HCT116 (cell line): ENCODE measurements around the gene ADAM17. TPM values are rescaled to one million over a fixed set of nuclear protein-coding genes. Genes with fewer than 3 reads are reported as not detected.

Experiments
- ATAC-seq: fragments of 200-7000 bp; cut with Tn5 transposase; 2 replicates; pipeline ENCODE4 v1.9.1; 2020; ENCODE audit warnings: mild to moderate bottlenecking, moderate library complexity
- BruUV-seq: library from RNA; stranded (reverse); fragments of 400-500 nt; replicated peaks from 2 replicates; lab custom pipeline; 2021; lab: Mats Ljungman, UMichigan
- CTCF ChIA-PET: fragments of 300-600 bp; sonication (Branson Sonifier 250); formaldehyde crosslinking; loops from one replicate; lab custom pipeline; 2021; ENCODE audit warnings: antibody characterized with exemption; lab: Charles Lee
- POLR2A ChIA-PET: fragments of 300-600, 350-600 bp; sonication (Branson Sonifier 250); formaldehyde crosslinking; loops from one replicate; lab custom pipeline; 2021; ENCODE audit warnings: antibody characterized with exemption; lab: Charles Lee
- RAD21 ChIA-PET, 2 experiments: fragments of 300-600 bp; sonication (Branson Sonifier 250); formaldehyde crosslinking; loops; one replicate each; lab custom pipeline; 2023; ENCODE audit warnings: low total read pairs in 2 of 2; ENCODE audit not compliant: uncharacterized antibody in 2 of 2, unreplicated experiment in 2 of 2, low non-redundant PET in 1 of 2; lab: Charles Lee
- DNase-seq: peaks from one replicate; pipeline ENCODE4 v3.0.0-alpha.2; 2010; ENCODE audit warnings: low read depth, low spot score
- H2AFZ ChIP-seq: fragments of 200-600 bp; shearing (Covaris generic), sonication (generic); 2 replicates; pipeline ENCODE4 v1.6.1; 2017; ENCODE audit warnings: low read depth, mixed run types, mixed read lengths, antibody characterized with exemption, low read length; ENCODE audit not compliant: poor library complexity, severe bottlenecking
- H3K27ac ChIP-seq: 2 replicates; pipeline ENCODE4 v1.5.1; 2012; ENCODE audit warnings: low read depth, low read length
- H3K27me3 ChIP-seq: fragments of 200-600 bp; sonication (generic); 2 replicates; pipeline ENCODE4 v1.6.1; 2016; ENCODE audit warnings: mixed run types, low read length, mixed read lengths; ENCODE audit not compliant: insufficient read depth
- H3K36me3 ChIP-seq, 2 experiments: fragments of 200-500 bp in 1 of 2; fragments of 200-600 bp in 1 of 2; sonication (Bioruptor generic) in 1 of 2; sonication (generic) in 1 of 2; 2 replicates each; pipeline versions ENCODE4 v1.5.1 to v1.6.1; 2014 to 2016; ENCODE audit warnings: low read length in 2 of 2, inconsistent platforms in 1 of 2, mixed read lengths in 1 of 2, mixed run types in 1 of 2; ENCODE audit not compliant: insufficient read depth in 2 of 2, control insufficient read depth in 1 of 2
- H3K4me1 ChIP-seq, 2 experiments: fragments of 200-600 bp in 1 of 2; sonication (generic) in 1 of 2; 2 replicates each; pipeline versions ENCODE4 v1.5.1 to v1.6.1; 2012 to 2017; ENCODE audit warnings: low read length in 2 of 2, inconsistent platforms in 1 of 2, mild to moderate bottlenecking in 1 of 2, mixed read lengths in 1 of 2, mixed run types in 1 of 2, moderate library complexity in 1 of 2; ENCODE audit not compliant: insufficient read depth in 2 of 2, control insufficient read depth in 1 of 2
- H3K4me2 ChIP-seq: fragments of 200-600 bp; sonication (generic); 2 replicates; pipeline ENCODE4 v1.6.1; 2017; ENCODE audit warnings: mixed run types, low read length, mixed read lengths
- H3K4me3 ChIP-seq, 2 experiments: fragments of 200-600 bp in 1 of 2; sonication (generic) in 1 of 2; replicated peaks in 1 of 2; 2 replicates each; pipeline ENCODE4 v1.5.1; 2011 to 2016; ENCODE audit warnings: low read length in 2 of 2, control low read depth in 1 of 2, low read depth in 1 of 2, mild to moderate bottlenecking in 1 of 2, mixed read lengths in 1 of 2, mixed run types in 1 of 2
- H3K79me2 ChIP-seq: fragments of 200-600 bp; sonication (generic); 2 replicates; pipeline ENCODE4 v1.6.1; 2017; ENCODE audit warnings: mild to moderate bottlenecking, mixed run types, low read length, moderate library complexity, mixed read lengths; ENCODE audit not compliant: insufficient read depth
- H3K9ac ChIP-seq: fragments of 200-600 bp; sonication (generic); 2 replicates; pipeline ENCODE4 v1.6.1; 2016; ENCODE audit warnings: low read length, mixed read lengths
- H3K9me2 ChIP-seq: fragments of 200-600 bp; sonication (generic), shearing (Covaris generic); 2 replicates; pipeline ENCODE4 v1.6.1; 2017; ENCODE audit warnings: mixed run types, mild to moderate bottlenecking, moderate library complexity; ENCODE audit not compliant: insufficient read depth
- H3K9me3 ChIP-seq, 2 experiments: fragments of 200-500 bp in 1 of 2; fragments of 200-600 bp in 1 of 2; sonication (Bioruptor generic) in 1 of 2; sonication (generic) in 1 of 2; 2 replicates each; pipeline ENCODE4 v1.6.1; 2014 to 2017; ENCODE audit warnings: low read length in 2 of 2, mixed read lengths in 2 of 2, inconsistent platforms in 1 of 2, low read depth in 1 of 2, mild to moderate bottlenecking in 1 of 2, mixed run types in 1 of 2, moderate library complexity in 1 of 2; ENCODE audit not compliant: control insufficient read depth in 1 of 2, insufficient read depth in 1 of 2
- H4K20me1 ChIP-seq: fragments of 200-600 bp; sonication (generic), shearing (Covaris generic); 2 replicates; pipeline ENCODE4 v1.6.1; 2017; ENCODE audit warnings: mixed run types, mild to moderate bottlenecking, moderate library complexity; ENCODE audit not compliant: insufficient read depth
- EGR1 ChIP-seq: IDR thresholded peaks from 2 replicates; pipeline ENCODE4 v1.6.1; 2012; ENCODE audit warnings: low read depth
- EZH2 ChIP-seq: fragments of 200-600 bp; sonication (generic); IDR thresholded peaks from 2 replicates; pipeline ENCODE4 v1.6.1; 2017; ENCODE audit warnings: antibody characterized with exemption, mixed run types
- FOSL1 ChIP-seq: IDR thresholded peaks from 2 replicates; pipeline ENCODE4 v1.6.1; 2012; ENCODE audit warnings: low read depth
- POLR2AphosphoS5 ChIP-seq: IDR thresholded peaks from 2 replicates; pipeline ENCODE4 v1.6.1; 2011; ENCODE audit warnings: mild to moderate bottlenecking, low read depth, low read length, moderate library complexity
- SIN3A ChIP-seq: IDR thresholded peaks from 2 replicates; pipeline ENCODE4 v1.6.1; 2012; ENCODE audit warnings: low read depth
- TCF7L2 ChIP-seq: IDR thresholded peaks from 2 replicates; pipeline ENCODE4 v1.7.0; 2011; ENCODE audit warnings: borderline replicate concordance, inconsistent platforms; ENCODE audit not compliant: insufficient read depth, insufficient read length; ENCODE audit errors: extremely low read depth
- YY1 ChIP-seq: IDR thresholded peaks from 2 replicates; pipeline ENCODE4 v1.6.1; 2011; ENCODE audit warnings: low read length, low read depth, moderate library complexity, mild to moderate bottlenecking; ENCODE audit not compliant: insufficient replicate concordance; ENCODE audit errors: extremely low read depth
- intact Hi-C: fragments of 100-400 bp; cut with micrococcal nuclease; formaldehyde crosslinking; loops from 2 replicates; pipeline ENCODE4 v1.10.0; 2022
- total RNA-seq: library from RNA; stranded (reverse); gene quantifications from one replicate; pipeline ENCODE4 v1.2.1, GENCODE V29; 2021; ENCODE audit not compliant: unreplicated experiment
- TF ChIP-seq, protein P1 (sequence below), 3 experiments: fragments of 200-600 bp in 1 of 3; sonication (generic) in 1 of 3; IDR thresholded peaks in 2 of 3; conservative IDR thresholded peaks in 1 of 3; 2 replicates each; pipeline ENCODE4 v1.5.1; 2012 to 2017; ENCODE audit warnings: low read depth in 2 of 3, low read length in 2 of 3, antibody characterized with exemption in 1 of 3, borderline replicate concordance in 1 of 3, control low read depth in 1 of 3, mild to moderate bottlenecking in 1 of 3, mixed read lengths in 1 of 3, mixed run types in 1 of 3, moderate library complexity in 1 of 3; ENCODE audit not compliant: insufficient read depth in 1 of 3

ADAM17 gene
- total RNA-seq, 1 experiment from 2014 or later: 39.2 TPM

DNA sequence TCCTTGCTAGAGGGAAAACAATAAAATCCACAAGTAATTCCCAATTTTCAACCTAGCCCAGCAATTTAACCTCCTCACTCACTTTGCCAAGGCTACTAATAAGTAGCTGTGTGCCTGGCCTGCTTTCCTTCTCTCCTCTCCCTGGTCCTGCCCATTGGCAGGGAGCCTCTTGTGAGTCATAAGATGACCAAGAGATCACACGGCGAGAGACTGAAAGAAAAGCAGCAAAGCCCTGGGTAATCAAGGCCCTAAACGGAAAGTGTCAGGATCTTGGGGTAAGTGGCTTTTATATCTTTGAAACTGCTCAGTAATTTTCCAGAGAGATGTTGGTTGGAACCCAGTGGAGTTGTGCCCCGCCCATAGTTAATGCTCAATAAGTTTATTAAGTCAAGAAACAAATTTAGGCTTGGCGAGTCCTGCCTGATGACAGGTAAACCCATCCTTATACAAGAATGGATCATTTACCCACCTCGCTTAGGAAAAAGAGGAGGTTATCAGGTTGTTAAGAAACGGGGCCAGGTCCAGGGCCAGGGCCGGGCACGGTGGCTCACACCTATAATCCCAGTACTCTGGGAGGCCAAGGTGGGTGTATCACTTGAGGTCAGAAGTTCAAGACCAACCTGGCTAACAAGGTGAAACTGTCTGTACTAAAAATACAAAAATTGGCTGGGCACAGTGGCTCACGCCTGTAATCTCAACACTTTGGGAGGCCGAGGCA, 10.0 kb upstream of the ADAM17 start (continued):
- TF ChIP-seq YY1 (peak; percentile 42), TCF7L2 (peak; percentile 20), EZH2 (no peak), POLR2AphosphoS5 (peak; percentile 60; the same call in 1 of the 2 replicates)
- TF ChIP-seq, all 23 proteins: peak for 11

DNA sequence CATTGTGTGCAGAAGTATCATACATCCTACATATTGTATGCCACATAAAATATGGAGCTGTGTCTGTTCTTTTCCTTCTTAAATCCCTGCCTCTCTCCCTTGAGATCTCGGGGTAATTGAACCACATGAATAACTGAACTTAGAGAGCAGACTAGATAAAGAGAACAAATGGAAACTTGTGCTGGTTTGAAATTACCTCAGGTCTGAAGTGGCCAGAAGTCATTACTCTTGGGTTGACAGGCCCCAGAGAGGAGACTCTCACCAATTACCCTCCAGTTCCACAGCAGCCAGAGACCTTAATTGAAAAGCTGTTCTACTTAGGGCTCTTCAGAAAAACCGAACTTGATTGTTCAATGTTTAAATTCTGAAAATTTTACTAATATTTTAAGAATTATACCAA, 5.0 kb upstream of the ADAM17 start:
- no peak overlapping the region for H3K4me3 ChIP-seq
- TF ChIP-seq, protein P1, sequence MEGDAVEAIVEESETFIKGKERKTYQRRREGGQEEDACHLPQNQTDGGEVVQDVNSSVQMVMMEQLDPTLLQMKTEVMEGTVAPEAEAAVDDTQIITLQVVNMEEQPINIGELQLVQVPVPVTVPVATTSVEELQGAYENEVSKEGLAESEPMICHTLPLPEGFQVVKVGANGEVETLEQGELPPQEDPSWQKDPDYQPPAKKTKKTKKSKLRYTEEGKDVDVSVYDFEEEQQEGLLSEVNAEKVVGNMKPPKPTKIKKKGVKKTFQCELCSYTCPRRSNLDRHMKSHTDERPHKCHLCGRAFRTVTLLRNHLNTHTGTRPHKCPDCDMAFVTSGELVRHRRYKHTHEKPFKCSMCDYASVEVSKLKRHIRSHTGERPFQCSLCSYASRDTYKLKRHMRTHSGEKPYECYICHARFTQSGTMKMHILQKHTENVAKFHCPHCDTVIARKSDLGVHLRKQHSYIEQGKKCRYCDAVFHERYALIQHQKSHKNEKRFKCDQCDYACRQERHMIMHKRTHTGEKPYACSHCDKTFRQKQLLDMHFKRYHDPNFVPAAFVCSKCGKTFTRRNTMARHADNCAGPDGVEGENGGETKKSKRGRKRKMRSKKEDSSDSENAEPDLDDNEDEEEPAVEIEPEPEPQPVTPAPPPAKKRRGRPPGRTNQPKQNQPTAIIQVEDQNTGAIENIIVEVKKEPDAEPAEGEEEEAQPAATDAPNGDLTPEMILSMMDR (IDR thresholded peaks at IDR 0.05 in 2 of 3, conservative IDR thresholded peaks at IDR 0.05 in 1 of 3; ENCODE audit: borderline replicate concordance in 1 of 3, insufficient read depth in 1 of 3, low read depth in 2 of 3, low read length in 2 of 3): no peak
- no peak for TF ChIP-seq EGR1
- TF ChIP-seq EZH2: no peak
- TF ChIP-seq SIN3A: no peak
- TF ChIP-seq FOSL1: no peak

More for the DNA sequence above, 5.0 kb upstream of the ADAM17 start:
- Histone ChIP-seq H3K27ac (no peak overlapping the region), H3K9me2 (no peaks in the 10 kb centered on the region), H3K4me2 (no peak overlapping the region), H3K4me1 (peaks cover 22 to 42% of the 10 kb centered on the region in 2 experiments), H3K27me3 (no peaks in the 10 kb centered on the region), H3K9ac (no peak overlapping the region), H4K20me1 (no peaks in the 10 kb centered on the region), H3K36me3 (no peaks in the 10 kb centered on the region), H3K79me2 (peaks cover 12% of the 10 kb centered on the region), H3K9me3 (no peaks in the 10 kb centered on the region), H2AFZ (no peak overlapping the region)
- ATAC-seq (no peak), DNase-seq (no peak)
- POLR2A ChIA-PET: no interaction called here
- intact Hi-C loops: no loop called here
- RAD21 ChIA-PET: no interaction called here
- no TSS peak for BruUV-seq
- CTCF ChIA-PET: no interaction called here
